ENCODE measurements around the gene PPARG. TPM values are rescaled to one million over a fixed set of nuclear protein-coding genes. Genes with fewer than 3 reads are reported as not detected.

Gene PPARG
- polyA plus RNA-seq, 1 donor (not counting 4 experiments of a cell fraction or from before 2014, with no cell fraction given): 3.1 TPM

DNA sequence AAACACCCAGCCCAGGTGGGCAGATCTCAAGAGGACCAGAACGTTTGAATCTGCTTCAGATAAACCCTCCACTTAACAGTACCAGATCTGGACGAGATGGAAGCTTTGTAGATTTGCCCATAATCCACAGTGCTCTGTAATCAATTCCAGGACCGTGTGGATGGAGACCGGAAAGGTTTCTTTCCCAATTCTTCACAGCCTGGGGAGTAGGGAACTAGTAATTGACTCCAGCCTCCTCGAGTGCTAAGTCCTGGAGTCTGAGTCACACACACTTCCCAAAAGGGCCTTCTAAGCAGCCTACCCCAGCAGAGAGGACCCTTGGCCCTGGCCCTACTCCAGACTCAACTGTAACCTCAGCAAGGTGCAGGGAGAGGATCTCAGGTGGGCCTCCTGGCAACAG, 139.3 kb downstream of the PPARG start:
- no peaks in the 10 kb centered on the region for H3K79me2 ChIP-seq (ENCODE audit: control insufficient read depth, insufficient read depth, low read length)
- TF ChIP-seq EZH2 (IDR thresholded peaks at IDR 0.05; ENCODE audit: low read length): no peak
- TF ChIP-seq, protein P1, sequence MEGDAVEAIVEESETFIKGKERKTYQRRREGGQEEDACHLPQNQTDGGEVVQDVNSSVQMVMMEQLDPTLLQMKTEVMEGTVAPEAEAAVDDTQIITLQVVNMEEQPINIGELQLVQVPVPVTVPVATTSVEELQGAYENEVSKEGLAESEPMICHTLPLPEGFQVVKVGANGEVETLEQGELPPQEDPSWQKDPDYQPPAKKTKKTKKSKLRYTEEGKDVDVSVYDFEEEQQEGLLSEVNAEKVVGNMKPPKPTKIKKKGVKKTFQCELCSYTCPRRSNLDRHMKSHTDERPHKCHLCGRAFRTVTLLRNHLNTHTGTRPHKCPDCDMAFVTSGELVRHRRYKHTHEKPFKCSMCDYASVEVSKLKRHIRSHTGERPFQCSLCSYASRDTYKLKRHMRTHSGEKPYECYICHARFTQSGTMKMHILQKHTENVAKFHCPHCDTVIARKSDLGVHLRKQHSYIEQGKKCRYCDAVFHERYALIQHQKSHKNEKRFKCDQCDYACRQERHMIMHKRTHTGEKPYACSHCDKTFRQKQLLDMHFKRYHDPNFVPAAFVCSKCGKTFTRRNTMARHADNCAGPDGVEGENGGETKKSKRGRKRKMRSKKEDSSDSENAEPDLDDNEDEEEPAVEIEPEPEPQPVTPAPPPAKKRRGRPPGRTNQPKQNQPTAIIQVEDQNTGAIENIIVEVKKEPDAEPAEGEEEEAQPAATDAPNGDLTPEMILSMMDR (optimal IDR thresholded peaks at IDR 0.05 in 1 of 3, IDR thresholded peaks at IDR 0.05 in 1 of 3, conservative IDR thresholded peaks at IDR 0.05 in 1 of 3; ENCODE audit: extremely low read depth in 1 of 3, insufficient read depth in 2 of 3, low read length in 3 of 3): no peak
- peaks cover 14% of the 10 kb centered on the region for H3K27me3 ChIP-seq (ENCODE audit: control insufficient read depth, extremely low read depth, insufficient read depth, low read length)
- H3K36me3 ChIP-seq (ENCODE audit: control insufficient read depth in 2 of 2, extremely low read depth in 1 of 2, insufficient read depth in 2 of 2, low read length in 2 of 2): no peaks in the 10 kb centered on the region
- no peak for FAIRE-seq
- H3K4me1 ChIP-seq (ENCODE audit: control insufficient read depth, extremely low read depth, insufficient read depth, low read length): no peaks in the 10 kb centered on the region
- dilution Hi-C loops (cut with MboI; ENCODE audit: extremely low pct_ligation_motif_present, low sequenced_read_pairs): no loop called here
- H4K20me1 ChIP-seq (ENCODE audit: control insufficient read depth, extremely low read depth, insufficient read depth, low read length): no peaks in the 10 kb centered on the region
- H3K9me1 ChIP-seq (ENCODE audit: control insufficient read depth, extremely low read depth, insufficient read depth, low read length): no peaks in the 10 kb centered on the region
- no peak overlapping the region for H3K9ac ChIP-seq (ENCODE audit: control insufficient read depth, extremely low read depth, insufficient read depth, low read length)
- no peak overlapping the region for H3K27ac ChIP-seq (ENCODE audit: control insufficient read depth, insufficient read depth, low read length)
- no peaks in the 10 kb centered on the region for H3K9me3 ChIP-seq (ENCODE audit: control insufficient read depth, low read depth, low read length)
- no peak overlapping the region for H2AFZ ChIP-seq (ENCODE audit: control insufficient read depth, low read length)
- no peak for DNase-seq (ENCODE audit: low read depth, low spot score)
- H3K4me3 ChIP-seq (ENCODE audit: control insufficient read depth in 2 of 3, extremely low read depth in 1 of 3, insufficient read depth in 2 of 3, low read depth in 1 of 3, low read length in 3 of 3): no peak overlapping the region
- H3K4me2 ChIP-seq (ENCODE audit: control insufficient read depth, extremely low read depth, insufficient read depth, low read depth, low read length): no peak overlapping the region

DNA sequence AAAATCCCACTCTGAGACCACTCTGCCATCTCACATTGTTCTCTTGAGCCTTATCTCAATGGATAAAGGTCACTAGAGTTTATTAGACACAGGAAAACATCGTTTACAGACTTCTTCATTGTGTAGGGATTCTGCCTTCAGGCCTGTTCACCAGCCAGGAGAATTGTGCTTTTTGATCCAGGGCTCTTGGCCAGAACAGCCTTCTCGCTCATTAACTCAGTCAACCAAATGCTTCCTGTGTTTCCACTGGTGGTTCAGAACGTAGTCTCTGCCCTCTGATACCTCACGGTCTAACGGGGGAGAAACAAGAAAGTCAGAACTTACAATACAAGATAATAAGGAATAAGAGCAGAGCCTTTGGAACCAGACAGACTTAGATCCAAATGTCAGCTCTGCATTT, 141.2 kb downstream of the PPARG start:
- TF ChIP-seq, protein P1 (optimal IDR thresholded peaks at IDR 0.05 in 1 of 3, IDR thresholded peaks at IDR 0.05 in 1 of 3, conservative IDR thresholded peaks at IDR 0.05 in 1 of 3; ENCODE audit: extremely low read depth in 1 of 3, insufficient read depth in 2 of 3, low read length in 3 of 3): no peak
- TF ChIP-seq EZH2 (IDR thresholded peaks at IDR 0.05; ENCODE audit: low read length): no peak
- H3K4me3 ChIP-seq (ENCODE audit: control insufficient read depth in 2 of 3, extremely low read depth in 1 of 3, insufficient read depth in 2 of 3, low read depth in 1 of 3, low read length in 3 of 3): no peak overlapping the region
- FAIRE-seq (no peak), DNase-seq (ENCODE audit: low read depth, low spot score) (no peak)
- peaks cover 8% of the 10 kb centered on the region for H3K27me3 ChIP-seq (ENCODE audit: control insufficient read depth, extremely low read depth, insufficient read depth, low read length)
- no peaks in the 10 kb centered on the region for H4K20me1 ChIP-seq (ENCODE audit: control insufficient read depth, extremely low read depth, insufficient read depth, low read length)
- no peaks in the 10 kb centered on the region for H3K9me3 ChIP-seq (ENCODE audit: control insufficient read depth, low read depth, low read length)
- no peaks in the 10 kb centered on the region for H3K36me3 ChIP-seq (ENCODE audit: control insufficient read depth in 2 of 2, extremely low read depth in 1 of 2, insufficient read depth in 2 of 2, low read length in 2 of 2)
- no peaks in the 10 kb centered on the region for H3K79me2 ChIP-seq (ENCODE audit: control insufficient read depth, insufficient read depth, low read length)
- H2AFZ ChIP-seq (ENCODE audit: control insufficient read depth, low read length): no peak overlapping the region
- dilution Hi-C loops (cut with MboI; ENCODE audit: extremely low pct_ligation_motif_present, low sequenced_read_pairs): no loop called here
- no peak overlapping the region for H3K4me2 ChIP-seq (ENCODE audit: control insufficient read depth, extremely low read depth, insufficient read depth, low read depth, low read length)
- H3K9ac ChIP-seq (ENCODE audit: control insufficient read depth, extremely low read depth, insufficient read depth, low read length): no peak overlapping the region
- H3K4me1 ChIP-seq (ENCODE audit: control insufficient read depth, extremely low read depth, insufficient read depth, low read length): no peaks in the 10 kb centered on the region
- no peak overlapping the region for H3K27ac ChIP-seq (ENCODE audit: control insufficient read depth, insufficient read depth, low read length)
- H3K9me1 ChIP-seq (ENCODE audit: control insufficient read depth, extremely low read depth, insufficient read depth, low read length): no peaks in the 10 kb centered on the region
